DMS53 (cell line): ENCODE results near the gene PPM1L.

ENCODE experiments used
- DNase-seq: peaks from one replicate; lab custom pipeline; 2025; lab: John Stamatoyannopoulos, UW

Gene PPM1L

DNA sequence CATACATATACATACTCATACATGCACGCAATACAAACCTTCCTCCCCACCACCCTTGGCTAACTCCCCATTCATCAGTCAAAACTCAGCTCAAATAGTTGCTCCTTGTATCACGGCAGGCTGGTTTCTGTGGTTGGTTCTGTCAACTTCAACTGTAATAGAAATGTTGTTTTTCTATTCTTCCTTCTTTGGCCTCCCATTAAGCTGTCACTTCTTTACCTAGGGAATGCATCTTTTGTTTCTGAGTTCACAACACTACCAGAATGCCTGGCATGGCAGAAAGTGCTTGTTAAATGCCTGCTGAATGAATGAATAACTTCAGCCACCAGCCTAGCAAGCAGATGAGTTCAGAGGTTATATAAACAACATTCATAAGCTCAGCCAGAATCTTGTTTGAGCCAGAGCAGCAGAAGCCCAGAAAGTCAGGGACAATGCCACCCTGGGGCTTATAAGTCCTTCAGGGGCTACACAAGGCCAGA lies 286.0 kb downstream of the PPM1L start:
- no peak for DNase-seq

GRCh38 chr3:161043336-161044035 lies 287.5 kb downstream of the PPM1L start:
- DNase-seq, result no peak

DNA sequence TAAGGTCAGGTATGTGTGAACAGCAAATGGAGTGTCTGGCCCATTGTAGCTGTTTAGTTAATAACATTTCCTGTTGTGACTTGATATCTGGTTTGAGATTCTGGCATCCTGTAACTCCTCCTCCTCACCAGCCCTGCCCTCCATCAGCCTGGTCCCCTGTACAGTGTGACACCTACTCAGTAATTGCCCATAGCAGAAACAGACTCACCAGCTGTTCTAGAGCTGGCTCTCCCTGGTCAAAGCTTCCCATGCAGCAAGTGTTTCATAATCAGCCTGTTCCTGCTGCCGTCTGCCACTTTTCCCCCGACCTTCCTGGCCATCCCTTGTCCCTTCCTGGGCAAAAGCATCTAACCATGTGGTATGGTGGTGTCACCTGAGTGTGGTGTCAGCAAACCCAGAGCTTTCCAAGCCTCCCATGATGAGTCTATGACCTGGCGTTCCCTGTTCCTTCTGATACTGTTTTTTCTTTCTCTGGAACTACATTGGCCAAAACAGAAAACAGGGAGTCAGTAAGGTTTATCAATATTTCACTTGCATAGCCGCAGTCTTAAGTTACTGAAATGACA lies 293.7 kb downstream of the PPM1L start:
- DNase-seq, result no peak

GRCh38 chr3:161050935-161051334 lies 294.9 kb downstream of the PPM1L start:
- no peak for DNase-seq

GRCh38 chr3:161051856-161052255 lies 295.8 kb downstream of the PPM1L start:
- no peak for DNase-seq

- DNase-seq, result no peak
Observed at GRCh38 chr3:161054860-161055604, 299.0 kb downstream of the PPM1L start.

GRCh38 chr3:161064413-161064812 lies 308.4 kb downstream of the PPM1L start:
- DNase-seq, result no peak

DNA sequence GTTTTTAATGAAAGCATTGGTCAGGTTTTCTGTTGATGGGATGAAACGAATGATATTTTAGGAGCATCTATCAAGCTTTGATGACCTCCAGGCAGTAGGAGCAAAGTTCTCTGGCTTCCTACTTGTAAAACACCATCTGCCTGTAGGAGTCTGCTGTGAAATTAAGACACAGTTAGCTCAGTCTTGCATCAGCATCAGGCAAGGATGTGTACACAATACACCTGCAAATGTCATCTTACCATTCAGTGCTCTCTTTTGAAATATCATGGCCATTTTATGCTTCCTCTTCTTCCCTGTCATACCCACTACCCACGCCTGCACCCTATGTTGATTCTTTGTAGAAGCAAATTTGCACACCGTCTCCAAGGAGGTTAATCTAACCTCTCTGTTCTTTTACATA lies 310.9 kb downstream of the PPM1L start:
- peak; percentile 16 for DNase-seq

DNA sequence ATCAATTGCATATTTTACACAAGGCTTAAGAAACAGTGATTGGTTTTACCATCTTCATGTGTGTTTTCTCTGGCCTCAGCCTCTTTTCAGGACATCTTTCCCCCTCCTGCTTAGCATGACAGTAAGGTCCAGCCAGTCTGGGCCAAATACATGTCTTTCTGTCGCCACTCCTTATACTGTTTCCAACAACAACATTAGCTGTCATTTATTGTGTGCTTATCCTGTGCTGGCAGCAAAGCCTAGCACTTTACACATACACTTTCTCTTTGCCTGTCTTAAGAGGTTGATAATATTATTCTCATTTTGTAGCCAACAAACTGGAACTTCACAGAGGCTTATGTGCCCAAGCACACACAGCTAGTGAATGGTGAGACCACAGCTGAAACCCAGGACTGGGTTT lies 311.3 kb downstream of the PPM1L start:
- no peak for DNase-seq

DNA sequence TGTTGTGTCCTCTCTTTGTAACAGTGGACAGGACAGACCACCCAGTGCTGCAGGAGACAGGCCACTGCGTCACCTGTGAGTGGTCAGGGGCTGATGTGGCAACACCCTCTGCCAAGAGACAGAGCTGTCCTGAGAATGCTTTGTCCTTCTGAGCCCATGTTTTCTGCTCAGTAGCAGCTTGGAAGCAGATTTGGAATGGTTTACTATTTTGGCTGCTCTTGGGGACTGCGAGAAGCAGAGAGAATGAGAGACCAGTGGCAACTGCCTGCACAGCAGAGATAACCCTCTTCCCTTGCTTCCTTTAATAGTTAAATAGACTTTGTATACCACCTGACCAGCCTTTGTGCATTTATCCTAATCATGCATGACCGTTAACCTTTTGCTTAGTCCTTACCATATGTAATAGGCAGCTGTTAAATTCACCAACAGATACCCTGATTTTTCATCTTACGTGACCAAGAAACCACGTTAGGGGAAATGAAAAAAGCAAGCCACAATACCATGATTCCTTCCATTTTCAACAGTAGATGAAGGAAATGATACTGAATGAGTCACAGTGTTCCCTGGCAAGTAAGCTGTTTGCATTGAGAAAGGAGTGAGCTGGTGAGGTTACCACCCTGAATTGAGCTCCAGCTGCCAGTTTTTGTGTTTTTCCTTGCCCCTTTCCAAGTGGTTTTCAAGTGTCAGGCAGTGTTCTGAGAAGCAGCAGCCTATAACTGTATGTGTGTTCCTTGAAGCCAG lies 313.6 kb downstream of the PPM1L start:
- DNase-seq, result peak; percentile 77

- peak; percentile 20 for DNase-seq
Observed at GRCh38 chr3:161070252-161070930, 314.4 kb downstream of the PPM1L start.

- DNase-seq, result no peak
Observed at GRCh38 chr3:161070980-161071663, 315.1 kb downstream of the PPM1L start.

- no peak for DNase-seq
Observed at GRCh38 chr3:161072211-161072621, 316.2 kb downstream of the PPM1L start.

DNA sequence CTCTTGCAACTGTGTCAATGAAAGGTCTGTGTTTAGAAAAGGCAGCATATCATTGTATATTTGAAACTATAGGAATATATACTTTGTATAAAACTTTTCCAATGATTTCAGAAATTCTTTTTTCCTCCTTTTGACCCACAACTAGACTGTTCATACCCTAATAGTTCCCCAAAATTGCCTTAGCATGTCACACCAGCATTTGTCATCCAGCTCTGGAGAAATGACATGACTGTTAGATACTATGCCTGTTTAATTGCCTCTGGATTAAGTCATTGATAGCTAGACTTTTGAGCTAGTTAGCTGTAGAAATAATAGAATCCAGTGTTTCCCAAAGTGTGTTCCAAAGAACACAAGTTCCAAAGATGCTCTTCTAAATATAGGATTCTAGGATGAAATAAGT lies 316.7 kb downstream of the PPM1L start:
- no peak for DNase-seq

- DNase-seq, result no peak
Observed at GRCh38 chr3:161073181-161073580, 317.1 kb downstream of the PPM1L start.

- DNase-seq, result no peak
Observed at GRCh38 chr3:161081633-161082032, 325.6 kb downstream of the PPM1L start.

DNA sequence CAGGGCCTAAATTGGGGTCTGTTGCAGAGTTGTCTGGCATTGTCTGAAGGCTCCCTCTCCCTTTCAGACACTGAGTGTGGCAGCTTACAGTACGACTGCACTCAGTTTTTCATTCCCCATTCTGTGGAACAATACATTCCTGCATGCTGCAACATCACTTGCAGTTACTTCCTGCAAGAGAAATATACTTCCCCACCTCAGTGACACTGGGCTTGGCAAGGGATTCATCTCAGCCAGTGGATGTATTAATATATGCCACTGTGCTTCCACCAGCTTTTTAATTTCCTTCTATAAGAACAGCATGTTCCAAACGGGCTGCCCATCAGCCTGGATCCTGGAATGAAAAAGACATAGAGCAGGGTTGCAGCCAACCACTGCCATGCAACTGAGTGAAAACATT lies 326.0 kb downstream of the PPM1L start:
- DNase-seq, result no peak

GRCh38 chr3:161083131-161083530 lies 327.1 kb downstream of the PPM1L start:
- no peak for DNase-seq

DNA sequence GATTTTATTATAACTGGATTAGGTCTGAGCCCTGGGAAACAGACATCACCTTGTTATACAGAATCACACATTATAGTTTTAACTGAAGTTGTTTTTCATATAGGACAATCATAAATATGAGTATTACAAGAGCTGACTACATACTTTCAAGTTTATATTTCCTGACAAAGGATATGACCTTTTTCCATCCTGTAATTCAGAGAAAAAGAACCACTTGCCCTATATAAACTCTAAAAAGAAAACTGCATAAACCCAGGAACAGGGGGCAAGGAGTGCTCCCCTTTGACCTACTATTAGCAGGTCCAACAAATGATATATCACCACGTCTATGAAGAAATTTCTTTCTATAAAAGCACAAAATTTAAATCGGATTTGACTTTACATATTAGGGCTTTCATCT lies 328.2 kb downstream of the PPM1L start:
- DNase-seq, result no peak

- no peak for DNase-seq
Observed at GRCh38 chr3:161093895-161094294, 337.9 kb downstream of the PPM1L start.

DNA sequence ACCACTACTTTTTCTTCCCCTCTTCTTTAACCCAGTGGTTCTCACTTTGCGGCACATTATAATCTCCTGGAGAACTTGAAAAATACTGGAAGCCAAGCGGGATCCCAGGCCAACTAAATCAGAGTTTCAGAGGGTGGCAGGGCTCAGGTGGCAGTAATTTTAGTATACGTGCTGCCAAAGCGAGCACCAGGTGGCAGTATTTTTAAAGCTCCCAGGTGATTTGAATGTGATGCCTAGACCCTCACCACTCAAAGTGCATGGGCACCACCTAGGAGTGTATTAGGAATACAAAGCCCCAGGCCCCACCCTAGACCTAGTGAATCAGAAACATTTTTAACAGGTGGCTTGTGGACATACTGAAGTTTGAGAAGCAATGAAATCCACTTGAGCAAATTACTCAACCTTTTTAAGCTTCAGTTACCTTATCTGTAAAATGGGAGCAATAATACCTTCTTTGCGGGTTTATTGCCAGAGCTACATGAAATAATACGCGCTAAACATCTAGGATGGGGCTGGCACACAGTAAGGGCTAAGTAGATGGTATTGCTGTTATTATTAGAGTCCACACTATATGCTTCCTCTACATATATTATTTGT lies 340.8 kb downstream of the PPM1L start:
- peak; percentile 56 for DNase-seq
